GM21717 (cell line): ENCODE data around the gene NRXN3.

Experiments
- ATAC-seq: cut with Tn5 transposase; IDR thresholded peaks from one replicate; pipeline ENCODE4 v1.9.1; 2021; ENCODE audit warnings: mild to moderate bottlenecking, moderate library complexity; ENCODE audit not compliant: unreplicated experiment

NRXN3 gene

GRCh38 chr14:78319406-78319805 is 149.2 kb downstream of the NRXN3 start:
- ATAC-seq: no peak

GRCh38 chr14:78319887-78320635 is 149.9 kb downstream of the NRXN3 start:
- no peak for ATAC-seq

GRCh38 chr14:78324353-78324752 is 154.2 kb downstream of the NRXN3 start:
- no peak for ATAC-seq

DNA sequence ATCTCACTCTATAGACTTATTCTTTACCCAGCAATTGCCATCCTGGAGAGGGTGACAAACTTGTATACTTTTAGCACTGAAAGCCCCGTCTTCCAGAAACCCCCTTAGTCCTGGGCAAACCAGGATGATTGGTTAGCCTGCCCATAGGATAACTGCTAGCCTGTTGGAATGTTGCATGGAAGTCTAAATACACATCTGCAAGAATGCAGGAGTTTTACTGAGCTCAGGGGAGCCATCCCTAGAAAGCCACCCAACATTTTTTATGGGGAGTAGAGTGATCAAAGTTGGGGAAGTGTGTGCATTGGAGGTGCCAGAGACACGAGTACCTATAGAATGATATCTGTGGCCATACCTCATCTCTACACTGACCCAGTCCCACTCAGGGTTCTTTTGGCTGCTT is 155.7 kb downstream of the NRXN3 start:
- ATAC-seq: no peak

GRCh38 chr14:78327426-78328221 is 157.5 kb downstream of the NRXN3 start:
- ATAC-seq: no peak

DNA sequence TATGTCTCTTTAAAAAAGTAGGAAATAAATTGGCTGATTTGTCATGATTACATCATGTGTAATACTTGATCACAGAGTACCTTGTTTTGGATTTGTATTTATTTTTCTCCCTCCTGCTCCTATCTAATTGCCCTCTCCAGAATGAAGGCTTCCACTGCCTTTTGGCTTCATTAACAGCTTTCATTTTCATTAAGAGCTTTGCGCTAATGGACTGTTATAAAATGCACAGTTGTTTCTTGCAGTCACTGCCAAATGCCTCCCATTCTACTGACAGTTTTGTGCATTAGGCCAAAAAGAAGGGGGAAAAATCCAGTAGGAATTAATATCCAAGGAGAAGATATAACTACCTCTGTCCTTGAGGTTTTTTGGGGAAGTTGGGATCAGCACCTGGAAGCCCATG is 159.2 kb downstream of the NRXN3 start:
- no peak for ATAC-seq

DNA sequence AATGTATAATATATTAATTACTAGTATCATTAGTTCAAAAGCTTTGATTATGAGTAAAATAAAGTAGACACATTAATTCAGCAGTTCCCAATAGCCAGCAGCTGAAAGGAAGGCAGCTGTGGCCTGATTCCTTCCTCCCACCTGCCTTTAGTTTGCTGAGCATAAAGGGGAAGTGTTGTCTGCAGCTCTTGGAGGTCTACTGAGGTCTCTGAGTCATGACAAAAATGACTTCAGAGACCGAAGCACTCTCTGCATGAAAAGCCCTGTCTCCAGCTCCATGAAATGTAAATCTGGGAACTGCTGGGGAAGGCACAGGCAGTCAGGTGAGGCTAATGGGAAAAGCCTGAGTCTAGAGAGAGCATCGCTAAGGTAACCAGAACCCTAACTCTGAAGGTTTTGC is 165.4 kb downstream of the NRXN3 start:
- no peak for ATAC-seq

GRCh38 chr14:78340250-78340649 is 170.1 kb downstream of the NRXN3 start:
- no peak for ATAC-seq

DNA sequence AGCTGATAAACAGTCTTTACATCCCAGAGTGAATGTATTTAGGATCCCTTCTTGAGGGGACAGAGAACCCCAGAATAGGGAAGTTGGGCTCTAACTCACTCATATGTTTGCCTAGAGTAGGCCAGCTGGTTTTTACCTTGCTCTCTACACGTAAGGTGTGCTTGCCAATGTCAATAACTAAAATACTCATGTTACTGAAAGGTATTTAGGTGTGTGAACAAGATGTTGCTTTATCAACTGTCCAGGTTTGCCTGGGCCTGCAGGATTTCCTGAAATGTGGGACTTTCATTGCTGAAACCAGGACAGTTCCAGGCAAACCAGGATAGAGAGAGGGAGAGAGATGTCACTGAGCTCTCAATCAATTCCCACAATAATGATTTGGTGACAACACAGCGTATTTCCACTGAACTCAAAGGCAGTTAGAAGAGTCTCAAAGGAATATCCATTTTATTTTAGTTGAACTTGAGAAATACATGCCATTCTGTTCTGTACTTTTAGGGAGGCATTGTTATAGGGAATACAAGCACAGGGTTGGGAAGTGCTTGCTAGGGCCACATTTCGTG is 171.7 kb downstream of the NRXN3 start:
- no peak for ATAC-seq

DNA sequence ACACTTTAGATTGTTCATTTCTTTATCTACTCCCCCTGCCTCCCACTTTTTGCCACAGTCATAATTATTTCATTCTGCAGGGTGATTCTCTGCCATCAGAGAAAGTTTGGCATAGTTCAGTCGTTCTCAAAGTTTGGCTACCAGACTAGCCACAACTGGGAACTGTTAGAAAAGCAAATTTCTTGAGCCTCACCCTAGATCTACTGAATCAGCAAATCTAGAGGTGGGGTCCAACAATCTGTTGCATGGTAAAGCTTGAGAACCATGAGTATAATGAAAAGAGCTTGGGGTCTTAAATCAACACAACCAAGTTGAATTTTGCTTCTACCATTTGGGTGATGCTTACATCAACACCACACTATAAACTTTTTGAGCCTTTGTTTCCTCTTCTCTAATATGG is 172.7 kb downstream of the NRXN3 start:
- ATAC-seq: no peak

- ATAC-seq: no peak
Measured at GRCh38 chr14:78344290-78344689, 174.1 kb downstream of the NRXN3 start.

DNA sequence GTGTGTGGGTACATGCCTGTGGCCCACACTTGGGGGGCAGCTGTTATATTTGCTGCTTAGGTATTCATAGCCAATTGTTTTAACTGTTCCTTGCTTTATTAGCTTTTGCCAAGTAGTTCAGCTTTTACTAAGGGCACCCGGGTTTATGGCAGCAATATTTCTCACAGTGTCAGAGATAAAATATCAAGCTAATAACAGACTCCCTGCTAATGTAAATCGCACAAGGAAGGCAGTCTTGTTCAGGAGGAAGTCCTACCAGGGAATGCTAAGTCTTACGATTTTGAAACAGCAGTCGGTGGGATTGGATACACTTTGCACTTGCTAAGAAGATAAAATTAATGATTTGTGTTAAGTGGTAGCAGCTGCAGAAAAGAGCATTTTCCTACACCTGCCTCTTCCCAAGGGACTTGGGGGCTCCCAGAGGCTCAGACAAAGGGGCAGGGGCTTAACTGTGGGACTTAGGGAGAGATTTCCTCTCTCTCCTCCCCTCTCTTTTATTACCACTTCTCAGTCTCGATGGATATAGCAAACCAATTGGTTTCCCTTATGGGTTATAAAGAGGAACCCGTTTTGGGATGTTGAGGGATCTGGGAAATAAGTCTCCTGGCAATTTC is 175.1 kb downstream of the NRXN3 start:
- ATAC-seq: no peak

DNA sequence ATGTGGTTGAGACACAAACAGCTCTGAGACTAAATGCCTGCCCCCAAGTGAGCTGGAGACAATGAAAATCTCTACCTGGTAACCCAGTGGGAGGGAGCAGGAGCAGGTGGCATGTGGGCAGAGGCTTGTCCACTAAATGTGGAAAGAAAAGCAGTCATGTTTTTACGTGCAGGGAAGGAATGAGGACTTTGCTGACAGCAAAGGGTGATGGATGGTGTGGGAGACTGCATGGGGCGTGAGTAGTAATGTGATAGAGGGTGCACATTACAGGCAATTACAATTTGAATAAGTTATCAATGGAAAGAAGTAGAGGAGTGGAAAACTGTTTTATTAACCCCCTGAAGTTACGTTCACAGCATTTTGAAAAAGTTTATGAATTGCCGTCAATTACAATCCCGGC is 176.6 kb downstream of the NRXN3 start:
- ATAC-seq: no peak

- ATAC-seq: no peak
Measured at GRCh38 chr14:78355109-78355508, 184.9 kb downstream of the NRXN3 start.

DNA sequence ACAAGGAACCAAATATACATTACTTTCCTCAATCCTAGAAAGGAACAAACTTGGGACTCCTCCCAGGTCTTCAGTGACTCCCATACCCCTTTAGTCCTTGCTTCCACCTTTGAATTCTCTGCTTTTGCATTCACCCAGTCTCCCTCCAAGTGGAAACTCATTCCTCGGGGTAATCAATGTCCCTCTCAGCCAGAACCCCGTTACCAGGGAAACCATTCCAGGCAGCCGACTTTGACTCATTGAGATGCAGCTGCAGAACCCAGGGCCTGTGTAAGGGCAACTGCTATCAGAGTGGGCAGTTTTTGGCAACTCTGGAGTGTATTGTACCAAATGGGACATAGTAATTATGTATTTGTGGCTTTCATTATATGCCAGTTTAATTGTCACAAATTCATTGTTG is 186.2 kb downstream of the NRXN3 start:
- no peak for ATAC-seq

DNA sequence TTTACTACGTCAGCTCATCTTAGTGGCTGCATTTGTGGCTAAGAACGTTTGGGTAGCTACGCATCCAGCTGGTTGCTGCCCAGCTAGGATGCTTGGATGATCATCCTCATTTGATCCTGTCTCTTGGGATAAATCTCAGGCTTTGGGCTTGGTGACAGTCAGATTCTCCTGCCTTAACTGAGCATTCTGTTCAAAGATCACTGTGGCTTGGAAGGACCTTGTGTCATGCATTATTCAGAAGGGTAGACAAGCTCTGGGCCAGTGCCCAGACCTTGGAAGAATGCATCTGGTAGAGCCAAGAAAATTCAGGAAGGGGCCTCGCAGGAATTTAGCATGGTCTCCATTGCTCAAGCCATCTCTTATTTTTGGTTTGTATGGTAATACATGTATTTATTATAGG is 188.4 kb downstream of the NRXN3 start:
- ATAC-seq: no peak

DNA sequence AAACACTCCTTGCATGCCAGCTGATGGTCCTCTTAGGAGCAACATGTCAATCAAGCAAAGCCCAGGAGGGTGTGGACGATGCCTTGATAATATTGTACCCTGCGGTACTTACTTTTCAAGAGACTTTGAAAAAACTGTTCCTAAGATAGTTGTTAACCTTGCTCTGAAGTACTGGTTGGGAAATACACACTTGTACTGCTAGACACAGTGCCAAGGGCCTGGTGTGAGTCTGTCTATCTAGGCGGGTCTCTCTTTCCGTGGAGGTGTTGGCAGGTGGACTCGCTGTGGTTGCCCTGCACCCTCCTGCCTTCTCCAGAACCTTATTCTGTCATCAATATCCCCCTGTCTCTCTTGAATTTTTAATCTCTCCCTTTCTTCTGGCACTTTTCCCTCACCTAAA is 189.4 kb downstream of the NRXN3 start:
- ATAC-seq: no peak

GRCh38 chr14:78363008-78363407 is 192.8 kb downstream of the NRXN3 start:
- ATAC-seq: no peak

GRCh38 chr14:78367355-78367754 is 197.2 kb downstream of the NRXN3 start:
- no peak for ATAC-seq

- ATAC-seq: no peak
Measured at GRCh38 chr14:78383060-78383459, 212.9 kb downstream of the NRXN3 start.

GRCh38 chr14:78398216-78398615 is 228.0 kb downstream of the NRXN3 start:
- no peak for ATAC-seq
